Measurements from ENCODE around the gene CELF2. TPM values are rescaled to one million over a fixed set of nuclear protein-coding genes. Genes with fewer than 3 reads are reported as not detected.

The CELF2 gene
- total RNA-seq, 1 experiment from 2014 or later: 28.7 TPM

- DNase-seq: no peak
- Mint-ChIP-seq H3K27ac (no peak overlapping the region), H3K4me3 (no peak overlapping the region), H3K9me3 (no peaks in the 10 kb centered on the region), H3K4me1 (peaks cover 18 to 23% of the 10 kb centered on the region in 2 experiments), H3K36me3 (ENCODE audit: insufficient read depth in 1 of 3, low read depth in 3 of 3) (no peaks in the 10 kb centered on the region), H3K27me3 (ENCODE audit: low read depth) (no peaks in the 10 kb centered on the region)
- no peak overlapping the region for H4K5ac ChIP-seq (ENCODE audit: insufficient read length, low read depth, low read length)
- H3T11ph ChIP-seq (ENCODE audit: low read length): no peak overlapping the region
- H4K20me1 ChIP-seq (ENCODE audit: control insufficient read depth, insufficient read depth, insufficient read length): peaks cover 3% of the 10 kb centered on the region
- no peak overlapping the region for H2BK120ac ChIP-seq (ENCODE audit: low read depth, low read length, poor library complexity, severe bottlenecking)
- H4K8ac ChIP-seq (replicated peaks; ENCODE audit: insufficient read length, low read depth, low read length): no peak overlapping the region
- no peak overlapping the region for H3K27ac ChIP-seq (ENCODE audit: insufficient read length, low read depth, low read length)
- H3K4ac ChIP-seq (ENCODE audit: low read depth, low read length): no peak overlapping the region
- no peak overlapping the region for H3K14ac ChIP-seq (ENCODE audit: insufficient read depth, low read length)
- H2BK5ac ChIP-seq (ENCODE audit: insufficient read length, low read length): no peak overlapping the region
- H3K79me1 ChIP-seq (ENCODE audit: insufficient read depth, low read depth, low read length, poor library complexity, severe bottlenecking): no peaks in the 10 kb centered on the region
- no peaks in the 10 kb centered on the region for H3K79me2 ChIP-seq (ENCODE audit: insufficient read depth, low read length)
- no peaks in the 10 kb centered on the region for H3K9me3 ChIP-seq (ENCODE audit: control insufficient read depth, low read depth, low read length)
- no peak overlapping the region for H3K9ac ChIP-seq (ENCODE audit: extremely low read depth, insufficient read length, low read length)
- H3K18ac ChIP-seq (ENCODE audit: insufficient read length, low read depth, low read length): no peak overlapping the region
- H3K56ac ChIP-seq (ENCODE audit: insufficient read length, low read depth, low read length): no peak overlapping the region
- no peak overlapping the region for H2BK12ac ChIP-seq (ENCODE audit: insufficient read length, low read depth, low read length)
- no CpG with 5 or more reads among the region's 5 CpGs for WGBS (ENCODE audit: extremely low coverage, insufficient read length, low lambda C conversion rate)
- no peak overlapping the region for H2AK5ac ChIP-seq (ENCODE audit: insufficient read length, low read length)
- no peak for TF ChIP-seq CTCF (conservative IDR thresholded peaks at IDR 0.05)
- no peak overlapping the region for H3K4me2 ChIP-seq (ENCODE audit: insufficient read depth, insufficient read length, low read length)
- no peak overlapping the region for H3K23ac ChIP-seq (ENCODE audit: insufficient read length, low read depth, low read length)
- H2BK15ac ChIP-seq (ENCODE audit: low read depth, low read length): no peak overlapping the region
- H3K27me3 ChIP-seq (ENCODE audit: insufficient read depth, low read length): no peaks in the 10 kb centered on the region
- no peak overlapping the region for H4K91ac ChIP-seq (ENCODE audit: insufficient read length, low read depth, low read length)
- peaks cover 5% of the 10 kb centered on the region; the same call in 1 of the 2 replicates for H3K4me1 ChIP-seq (ENCODE audit: insufficient read depth, low read length)
- no peak overlapping the region for H2AFZ ChIP-seq (ENCODE audit: low read length)
- no peaks in the 10 kb centered on the region for H3K23me2 ChIP-seq (ENCODE audit: insufficient read length, low read depth, low read length, poor library complexity, severe bottlenecking)
- H2BK20ac ChIP-seq (ENCODE audit: low read depth, low read length, poor library complexity, severe bottlenecking): no peak overlapping the region
Measured at GRCh38 chr10:11224321-11224720, 206.6 kb downstream of the CELF2 start.
